Stimulated activated CD8-positive, alpha-beta memory T cell treated with anti-CD3 and anti-CD28 coated beads, Interleukin-7, amount 100 ng/mL, for 4 hours (primary cell): ENCODE data around the gene SLC4A2.

Experiments
- DNase-seq, 2 donors: peaks; one replicate each; pipeline ENCODE4 v3.0.0-alpha.2; 2020; ENCODE audit warnings: low read depth in 2 of 2

SLC4A2 gene

DNA sequence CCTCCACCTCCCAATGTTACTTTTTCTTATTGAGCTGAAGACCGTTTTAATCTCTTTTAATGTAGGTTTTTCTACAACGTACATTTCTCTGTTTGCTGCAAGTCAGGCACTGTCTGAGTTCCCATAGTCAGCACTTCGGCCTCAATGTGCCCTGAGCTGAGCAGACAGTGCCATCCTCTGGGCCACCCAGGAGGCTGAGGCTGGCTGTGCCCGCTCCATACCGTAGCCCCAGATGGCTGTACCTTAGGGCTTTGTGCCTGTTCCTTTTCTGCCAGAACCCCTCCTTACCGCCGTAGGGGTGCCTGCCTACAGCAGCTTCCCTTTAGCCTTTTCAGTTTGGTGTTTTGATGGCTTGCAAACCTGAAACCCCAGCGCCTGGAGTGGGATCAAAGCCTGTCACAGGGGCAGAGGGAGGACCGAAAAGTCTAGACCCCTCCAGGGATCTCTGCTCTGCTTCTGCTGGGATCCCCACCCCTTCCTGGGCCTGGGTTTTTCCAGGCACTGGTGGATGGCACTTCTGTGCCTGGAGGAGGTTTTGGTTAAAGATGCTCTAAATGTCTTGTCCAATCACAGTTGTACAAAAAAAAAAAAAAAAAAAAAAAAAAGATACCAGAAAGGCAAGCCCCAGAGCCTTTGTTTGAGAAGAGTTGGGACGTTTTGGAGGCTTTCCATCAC, 35.9 kb downstream of the SLC4A2 start:
- DNase-seq: no peak

DNA sequence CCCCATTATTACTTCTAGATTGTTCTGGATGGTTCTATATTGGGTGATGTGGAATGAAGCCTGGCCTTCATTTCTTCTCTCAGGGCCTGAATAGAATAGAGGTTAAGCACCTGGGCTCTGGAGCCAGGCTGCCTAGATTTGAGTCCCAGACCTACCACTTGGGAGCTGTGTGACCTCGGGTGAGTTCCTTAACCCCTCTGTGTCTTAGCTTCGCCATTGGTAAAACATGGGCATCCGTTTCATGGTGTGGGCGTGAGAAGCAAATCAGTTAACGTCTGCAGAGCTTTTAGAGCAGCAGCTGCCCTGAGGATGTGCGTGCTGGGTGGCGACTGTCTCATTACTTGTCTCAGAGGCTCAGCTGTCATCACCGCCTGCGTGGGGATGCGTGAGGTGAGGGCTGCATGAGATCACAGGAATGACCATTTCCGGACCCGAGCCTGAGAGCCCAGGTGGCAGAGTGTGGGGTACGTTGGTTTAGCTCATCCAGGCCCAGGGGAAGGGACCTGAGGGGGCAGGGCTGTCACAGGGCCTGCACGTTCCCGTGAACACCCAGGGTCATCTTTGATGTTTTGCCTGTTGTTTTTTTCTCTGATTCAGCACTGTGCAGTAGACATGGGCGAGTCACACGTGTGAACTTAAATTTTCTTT, 36.6 kb downstream of the SLC4A2 start:
- DNase-seq: no peak

DNA sequence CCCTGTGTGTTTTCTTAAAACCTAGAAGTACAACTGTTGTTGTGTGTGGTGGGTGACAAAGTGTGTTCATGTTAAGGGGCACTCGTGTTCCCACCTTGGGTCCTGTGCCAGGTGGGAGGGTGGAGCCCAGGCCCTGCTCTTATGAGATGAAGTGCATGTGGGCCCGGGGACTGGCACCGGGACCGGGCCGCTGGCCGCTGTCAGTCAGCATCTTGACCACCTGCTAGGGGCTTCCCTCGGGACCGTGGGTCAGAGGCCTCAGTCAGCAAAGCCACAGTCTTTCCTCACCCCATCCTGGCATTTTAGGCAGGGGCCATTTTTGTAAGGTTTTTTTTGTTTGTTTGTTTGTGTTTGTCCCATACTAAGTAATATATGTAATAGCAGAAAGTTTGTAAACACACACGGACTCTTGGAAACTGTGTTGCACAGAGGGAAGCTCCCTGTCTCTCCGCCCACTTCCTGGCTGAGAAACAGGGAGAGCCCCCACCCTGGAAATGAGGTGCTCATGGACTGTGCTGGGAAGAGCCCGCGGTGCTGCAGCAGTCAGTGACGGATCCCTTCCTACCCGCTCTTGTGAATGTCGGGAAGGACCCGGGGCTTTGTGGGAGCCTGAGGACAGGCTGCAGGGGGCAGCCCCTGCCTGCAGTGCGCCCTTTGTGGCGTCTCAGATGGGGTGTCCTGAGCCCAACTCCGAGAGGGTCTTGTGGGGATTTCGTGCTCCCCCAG, 40.3 kb downstream of the SLC4A2 start:
- no peak for DNase-seq

- no peak for DNase-seq
Measured at GRCh38 chr7:151100921-151101320, 41.5 kb downstream of the SLC4A2 start.

GRCh38 chr7:151101621-151102396, 42.4 kb downstream of the SLC4A2 start:
- no peak for DNase-seq

DNA sequence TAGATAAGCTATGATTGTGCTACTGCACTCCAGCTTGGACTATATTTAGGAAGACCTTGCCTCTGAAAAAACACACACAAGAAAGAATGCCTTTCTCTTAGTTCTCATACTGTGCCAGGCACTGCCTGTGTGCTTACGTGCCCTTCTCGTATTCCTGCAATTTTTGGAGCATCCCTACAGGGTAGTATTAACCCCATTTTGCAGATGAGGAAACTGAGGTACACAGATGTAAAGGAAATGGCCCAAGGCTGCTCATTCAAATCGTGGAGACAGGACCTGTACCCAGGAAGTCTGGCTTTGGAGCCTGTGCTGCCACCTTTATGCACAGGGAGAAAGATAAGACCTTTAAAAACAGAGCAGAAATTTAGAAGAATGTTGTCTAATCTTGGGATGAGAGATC, 43.6 kb downstream of the SLC4A2 start:
- DNase-seq: no peak

DNA sequence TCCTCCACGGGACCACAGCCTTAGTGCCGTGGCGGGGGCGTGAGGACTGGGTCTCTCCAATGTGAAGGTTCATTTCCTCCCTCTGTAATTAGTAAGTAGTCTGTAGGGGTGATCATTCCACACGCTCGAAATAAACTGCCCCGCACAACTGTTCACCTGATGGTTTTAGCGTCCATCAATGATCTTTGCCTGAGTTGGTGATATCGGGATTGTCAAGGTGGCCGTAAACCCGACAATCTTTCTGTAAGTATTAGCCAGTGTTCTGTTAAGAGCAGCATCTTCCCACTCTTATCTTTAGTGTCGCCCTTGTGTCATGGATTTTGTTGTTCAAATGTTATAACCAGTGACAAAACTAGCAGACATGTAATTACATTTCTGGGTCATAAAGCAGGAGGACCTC, 44.6 kb downstream of the SLC4A2 start:
- no peak for DNase-seq

DNA sequence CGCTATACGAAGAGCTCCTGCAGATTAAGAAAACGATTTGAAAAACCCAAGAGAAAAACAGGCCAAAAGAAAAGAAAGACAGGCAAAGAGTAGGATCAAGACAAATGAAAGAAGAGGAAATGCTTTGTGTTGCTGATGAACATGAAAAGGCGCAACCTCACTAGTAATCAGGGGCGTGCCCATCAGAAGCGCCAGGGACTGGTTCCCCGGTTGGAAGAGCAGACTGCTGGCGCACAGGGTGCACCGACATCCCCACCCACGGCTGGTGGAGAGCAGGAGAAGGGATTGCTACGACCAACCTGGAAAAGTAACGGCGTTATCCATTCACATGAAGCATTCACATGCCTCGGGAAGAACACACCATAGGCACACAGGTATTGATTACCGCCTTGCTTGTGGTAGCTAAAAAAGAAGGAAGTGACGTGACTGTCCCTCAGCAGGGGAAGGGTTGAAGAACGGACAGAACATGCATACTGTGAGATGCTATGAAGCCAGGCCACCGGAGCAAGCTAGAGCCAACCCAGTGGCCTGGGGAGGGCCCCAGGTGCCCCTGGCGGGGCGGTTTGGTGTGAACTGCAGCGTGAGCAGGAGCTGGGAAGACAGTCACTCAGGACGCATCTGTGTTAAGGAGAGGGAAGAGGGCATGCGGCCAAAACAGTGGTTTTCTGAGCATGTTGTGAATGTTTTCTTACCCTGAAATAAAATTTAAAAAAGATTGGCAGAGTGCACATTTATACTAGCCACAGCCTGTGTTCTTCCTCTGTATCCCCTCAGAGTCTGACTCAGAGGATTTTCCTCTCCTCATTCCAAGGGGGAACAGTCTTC, 45.2 kb downstream of the SLC4A2 start:
- DNase-seq: no peak

DNA sequence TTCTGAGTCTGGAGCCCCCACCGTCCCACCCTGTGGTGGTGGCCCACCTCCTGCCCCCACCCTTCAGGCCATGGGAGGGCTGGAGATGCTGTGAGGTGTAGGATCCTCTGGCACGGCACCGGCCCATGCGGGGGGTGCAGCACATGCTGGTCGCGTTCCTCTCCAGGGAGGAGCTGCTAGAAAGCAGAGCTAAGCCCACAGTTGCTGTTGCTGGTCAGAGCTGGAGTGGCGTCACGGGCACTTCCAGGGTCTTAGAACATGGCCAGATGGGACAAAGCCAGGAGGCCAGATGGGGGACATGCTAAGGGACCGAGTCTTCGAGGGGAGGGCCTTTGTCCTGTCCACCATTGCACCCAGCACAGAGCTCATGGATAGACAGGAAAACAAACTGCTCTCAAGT, 48.5 kb downstream of the SLC4A2 start:
- DNase-seq: no peak

GRCh38 chr7:151109094-151110048, 50.0 kb downstream of the SLC4A2 start:
- no peak for DNase-seq

- no peak for DNase-seq
Measured at GRCh38 chr7:151110236-151110940, 51.0 kb downstream of the SLC4A2 start.

DNA sequence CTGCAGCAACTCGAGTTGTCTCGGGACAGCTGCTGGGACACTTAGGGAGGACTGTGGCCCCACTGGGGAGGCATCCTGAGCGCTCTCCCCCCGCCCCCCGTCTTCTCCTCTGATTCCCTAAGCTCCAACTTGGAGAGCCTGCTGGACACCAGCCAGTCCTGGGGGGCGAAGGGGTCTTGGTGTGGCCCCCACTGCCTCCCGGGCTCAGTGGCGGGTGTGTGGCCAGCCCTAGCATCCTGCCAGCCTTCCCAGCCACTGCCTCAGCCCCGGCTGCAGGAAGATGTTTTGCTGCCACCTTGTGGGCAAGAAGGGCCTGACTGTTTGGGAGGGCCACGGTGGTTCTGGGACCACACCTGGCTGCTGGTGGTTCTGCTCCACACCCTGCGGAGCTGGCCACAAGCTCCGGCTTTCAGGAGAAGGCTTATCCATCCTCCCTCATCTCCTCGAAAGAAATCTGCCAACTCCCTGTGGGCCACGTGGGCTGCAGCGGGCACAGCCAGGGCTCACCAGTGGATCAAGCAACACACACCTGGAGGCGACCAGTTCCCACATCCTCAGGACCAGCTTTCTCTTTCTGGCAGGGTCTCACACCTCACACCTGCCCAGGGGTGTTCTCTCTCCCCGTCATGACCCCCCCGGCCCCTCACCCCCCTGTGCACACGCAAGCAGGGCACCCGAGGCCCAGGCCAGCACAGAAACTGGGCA, 51.7 kb downstream of the SLC4A2 start:
- peak; percentile 33 to 51 for DNase-seq

- no peak for DNase-seq
Measured at GRCh38 chr7:151113344-151114150, 54.2 kb downstream of the SLC4A2 start.

DNA sequence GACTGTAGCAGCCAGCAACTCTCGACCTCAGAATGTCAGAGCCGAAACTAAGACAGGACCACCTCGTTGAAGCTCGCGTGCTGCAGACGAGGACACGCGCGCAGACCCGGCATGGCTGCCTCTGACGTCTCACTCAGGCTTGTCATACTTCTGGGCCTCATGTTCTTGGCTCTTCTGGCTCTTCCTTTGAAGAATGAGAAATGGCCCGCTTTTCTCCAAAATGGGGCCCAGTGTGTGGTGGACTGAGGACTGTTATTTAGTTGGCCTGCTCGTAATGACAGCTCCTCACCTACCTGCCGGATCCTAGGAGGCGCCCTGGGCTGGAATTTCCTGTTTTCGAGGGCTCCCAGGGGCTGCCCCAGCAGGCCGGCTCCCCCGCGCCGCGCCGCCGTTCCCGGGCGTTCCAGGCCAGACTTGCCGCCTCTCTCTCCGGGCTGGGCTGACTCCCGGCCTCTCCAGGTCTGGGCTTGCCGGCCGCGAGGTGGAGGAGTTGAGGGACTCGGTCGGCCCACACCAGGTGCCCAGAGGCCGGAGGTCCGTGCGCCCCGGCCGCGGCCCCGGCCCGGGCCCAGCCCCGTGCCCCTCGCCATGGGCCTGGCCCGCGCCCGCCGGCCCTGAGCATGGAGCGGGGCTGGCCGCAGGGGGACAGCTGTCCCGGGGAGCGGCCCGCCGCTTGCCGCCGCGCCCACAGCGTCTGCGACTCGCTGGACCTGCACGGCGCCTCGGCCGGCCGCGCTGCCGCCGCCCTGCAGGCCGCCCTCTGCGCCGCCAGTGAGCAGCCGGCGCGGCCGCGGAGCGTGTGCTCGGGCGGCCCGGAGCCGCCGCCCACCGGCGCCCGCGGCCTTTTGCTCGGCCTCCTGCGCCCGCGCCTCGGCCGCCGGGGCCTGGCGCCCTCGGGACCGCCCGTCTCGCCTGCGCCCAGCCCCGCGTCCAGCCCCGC, 55.0 kb downstream of the SLC4A2 start:
- DNase-seq: no peak

DNA sequence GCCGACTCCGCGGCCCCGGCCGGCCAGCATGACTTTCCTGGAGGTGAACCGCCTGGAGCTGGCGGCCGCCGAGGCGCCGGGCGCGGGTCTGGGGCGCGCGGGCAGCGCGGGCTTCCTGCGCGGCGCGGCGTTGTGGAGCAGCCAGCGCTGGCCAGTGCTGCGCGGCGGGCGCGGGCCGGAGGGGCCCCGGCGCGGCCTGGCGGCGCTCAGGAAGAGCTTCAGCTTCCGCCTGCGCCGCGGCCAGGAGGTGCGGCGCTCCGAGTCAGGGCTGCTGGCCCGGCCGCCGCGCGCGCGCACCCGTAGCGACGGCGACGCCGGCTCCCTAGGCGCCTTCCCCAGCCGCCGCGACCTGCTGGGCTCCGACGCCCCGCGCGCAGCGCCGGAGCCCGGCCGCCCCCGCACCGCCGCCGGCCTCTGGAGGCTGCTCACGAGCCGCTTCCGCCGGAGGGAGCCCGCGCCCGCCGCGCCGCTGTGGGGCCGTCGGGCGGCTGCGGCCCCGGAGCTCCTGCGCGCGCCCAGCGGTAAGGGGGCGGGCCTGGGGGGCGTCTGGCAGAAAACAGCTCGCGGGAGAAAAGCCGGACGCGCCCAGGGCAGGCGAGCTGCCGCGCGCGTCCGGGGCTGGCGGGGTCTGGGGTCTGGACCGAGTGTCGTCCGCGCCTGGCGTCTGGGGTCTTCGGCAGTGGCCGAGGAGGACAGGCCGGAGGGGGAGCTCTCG, 55.9 kb downstream of the SLC4A2 start:
- DNase-seq: peak in 1 of 2 donors; percentile 28

GRCh38 chr7:151115836-151116418, 56.5 kb downstream of the SLC4A2 start:
- DNase-seq: no peak
